ENCODE results near the gene ATXN7L1.
"Not testable (repeated sequence)": the region's sequence is repeated elsewhere in the genome, so short reads cannot be mapped to it uniquely, and the experiment has no call there.

ATXN7L1 gene

DNA sequence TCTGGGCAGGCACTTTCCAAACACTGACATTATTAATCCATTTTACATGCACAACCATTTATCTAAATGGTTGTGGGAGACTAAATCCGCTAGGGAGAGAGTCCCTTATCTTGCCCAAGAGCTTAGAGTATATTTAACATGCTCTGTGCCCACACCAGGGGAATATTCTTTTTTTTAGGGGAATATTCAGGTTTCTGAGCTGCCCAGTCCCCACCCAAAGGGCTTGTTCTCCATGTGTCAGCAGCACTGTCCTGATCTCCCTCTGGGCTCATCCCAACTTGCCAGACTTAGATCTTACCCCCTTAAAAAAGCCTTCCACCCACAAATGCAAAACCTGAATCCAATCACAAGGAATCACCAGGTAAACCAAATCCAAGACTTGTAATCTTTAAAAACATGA is 132.1 kb downstream of the ATXN7L1 start:
- no peak for DNase-seq (ENCODE audit: low read depth in 2 of 2)

DNA sequence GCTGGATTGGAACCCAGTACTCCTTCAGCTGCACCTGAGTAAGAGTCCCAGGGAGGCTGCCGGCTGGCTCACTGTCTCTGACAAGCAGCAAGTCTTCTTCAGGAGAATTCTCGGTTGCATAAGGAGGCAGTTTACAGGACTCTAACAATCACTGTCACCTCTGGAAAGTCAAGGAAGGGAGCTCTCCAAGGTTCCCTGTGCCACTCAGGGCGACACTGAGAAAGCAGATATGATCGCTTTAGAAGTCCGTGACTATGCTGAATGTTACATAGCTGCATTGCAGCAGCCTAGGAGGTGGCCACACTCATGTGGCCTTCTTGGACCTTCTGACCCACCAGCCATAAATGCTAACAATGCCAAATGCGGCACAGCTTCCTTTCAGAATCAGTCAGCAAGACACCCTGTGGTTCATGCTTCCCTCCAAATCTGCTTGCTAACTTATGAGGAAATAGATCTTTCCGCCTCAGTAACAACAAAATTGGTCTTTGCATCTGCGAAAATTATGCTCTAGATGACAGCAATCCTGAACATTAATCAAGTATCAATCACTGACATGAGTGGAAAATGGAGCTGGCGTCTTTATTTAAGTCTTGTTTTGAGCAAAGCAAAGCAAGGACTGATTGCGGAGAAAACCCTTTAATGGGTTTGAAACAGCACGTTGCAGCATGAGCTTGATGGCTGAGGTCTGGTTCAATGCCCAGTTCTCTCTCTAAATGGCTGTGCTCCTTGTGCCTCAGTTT is 132.9 kb downstream of the ATXN7L1 start:
- no peak for DNase-seq (ENCODE audit: low read depth in 2 of 2)

DNA sequence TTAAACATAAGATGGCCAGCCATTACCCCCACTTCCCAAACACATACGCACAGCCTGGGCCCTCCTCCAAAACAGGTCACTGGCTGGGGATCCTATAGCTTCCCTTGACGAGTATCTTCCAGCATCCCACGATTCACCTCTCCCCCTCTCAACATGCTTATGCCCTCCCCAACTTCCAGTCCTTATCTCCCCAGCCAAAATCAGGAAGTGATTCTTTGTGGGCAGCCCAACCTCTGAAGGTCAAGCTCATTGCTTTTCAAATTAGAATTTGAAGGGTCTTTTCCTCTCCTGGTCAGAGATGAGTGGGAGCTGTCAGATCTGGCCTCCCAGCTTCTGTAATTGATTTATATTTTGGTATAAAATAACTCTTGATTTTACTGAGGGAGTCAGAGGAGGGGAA is 133.6 kb downstream of the ATXN7L1 start:
- no peak for DNase-seq (ENCODE audit: low read depth in 2 of 2)

DNA sequence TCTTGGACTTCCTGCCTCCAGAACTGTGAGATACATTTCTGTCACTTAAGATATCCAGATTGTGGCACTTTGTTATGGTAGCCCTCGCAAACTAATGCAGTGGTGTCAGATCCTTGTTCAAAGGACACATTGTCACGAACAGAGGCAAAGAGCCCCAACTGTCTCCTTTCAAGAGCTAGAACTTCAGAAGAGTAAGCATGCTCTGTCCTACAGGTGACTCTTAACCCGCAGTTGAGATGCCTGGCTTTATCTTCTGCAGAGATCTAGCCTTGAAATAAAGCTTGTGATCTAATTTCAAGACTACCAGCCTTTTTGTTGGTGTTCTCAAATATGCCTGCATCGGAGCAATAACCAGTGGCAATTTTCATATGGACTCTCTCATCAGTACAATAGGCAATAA is 134.4 kb downstream of the ATXN7L1 start:
- DNase-seq (ENCODE audit: low read depth in 2 of 2) = no peak

DNA sequence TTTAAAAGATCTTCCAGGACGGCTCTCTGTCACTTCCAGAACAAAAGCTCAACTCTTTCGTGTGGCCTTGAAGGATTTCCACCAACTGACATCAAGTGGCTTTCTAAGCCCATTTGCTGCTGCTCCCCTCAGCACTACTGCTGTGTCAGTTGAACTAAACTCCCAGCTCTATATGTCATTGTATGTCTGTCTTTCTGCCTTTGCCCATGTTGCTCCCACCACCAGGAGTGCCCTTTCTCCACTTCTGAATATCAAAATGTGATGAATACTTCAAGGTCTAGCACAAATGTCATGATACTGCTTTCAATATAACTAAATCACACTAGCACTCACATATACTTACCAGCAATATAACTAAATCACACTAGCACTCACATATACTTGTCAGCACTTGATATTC is 138.3 kb downstream of the ATXN7L1 start:
- no peak for DNase-seq (ENCODE audit: low read depth in 2 of 2)

DNA sequence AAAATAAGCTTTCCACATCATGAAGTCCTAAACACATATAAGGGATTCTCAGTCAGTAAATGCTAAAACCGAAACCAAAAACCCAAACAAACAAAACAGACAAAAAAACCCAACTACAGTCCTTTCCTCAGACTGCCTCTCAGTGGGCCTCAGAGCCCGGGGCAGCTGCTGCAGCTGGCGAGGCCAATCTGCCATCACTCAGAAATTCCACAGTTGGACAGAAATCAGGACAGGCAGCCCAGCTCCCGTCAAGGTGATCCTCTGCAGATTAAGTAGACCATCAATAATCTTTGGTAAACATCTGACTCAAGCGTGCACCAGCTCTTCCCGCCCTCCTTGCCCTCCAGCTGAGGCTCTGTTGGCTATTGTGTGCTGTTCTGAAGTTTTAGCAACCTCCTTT is 142.2 kb downstream of the ATXN7L1 start:
- no peak for DNase-seq (ENCODE audit: low read depth in 2 of 2)

DNA sequence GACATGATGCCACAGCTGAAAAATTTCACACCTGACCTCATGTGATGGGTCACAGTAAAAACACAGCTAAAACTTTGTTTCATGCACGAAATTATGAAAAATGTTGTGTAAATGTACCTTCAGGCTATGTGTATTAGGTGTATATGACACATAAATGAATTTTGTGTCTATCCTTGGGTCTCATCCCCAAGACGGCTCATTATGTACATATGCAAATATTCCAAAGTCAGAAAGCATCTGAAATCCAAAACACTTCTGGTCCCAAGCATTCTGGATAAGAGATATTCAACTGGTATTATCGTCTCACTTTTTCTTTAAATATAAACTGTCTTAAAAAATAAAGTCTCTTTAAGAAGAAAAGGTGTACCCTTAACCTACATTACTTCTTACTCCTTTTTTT is 145.4 kb downstream of the ATXN7L1 start:
- no peak for DNase-seq (ENCODE audit: low read depth in 2 of 2)

DNA sequence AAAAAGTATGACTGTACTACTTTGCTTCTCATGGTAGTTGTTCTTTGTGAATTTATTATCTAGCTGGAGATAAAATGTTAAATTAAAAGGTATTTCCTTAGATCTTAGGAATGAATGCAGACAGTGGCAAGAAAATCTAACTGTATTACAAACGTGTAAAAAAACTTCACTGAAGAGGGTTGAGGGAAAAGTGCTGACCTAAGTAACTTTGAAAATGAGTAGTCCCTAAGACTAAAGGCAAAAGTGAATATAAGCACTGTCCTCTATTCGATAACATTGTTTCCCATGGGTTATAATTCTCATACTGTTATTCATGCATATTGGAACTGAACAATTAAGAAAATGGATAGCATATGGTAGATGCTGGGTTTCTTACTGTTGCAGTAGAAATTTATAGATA is 148.4 kb downstream of the ATXN7L1 start:
- DNase-seq (ENCODE audit: low read depth in 2 of 2) = no peak

DNA sequence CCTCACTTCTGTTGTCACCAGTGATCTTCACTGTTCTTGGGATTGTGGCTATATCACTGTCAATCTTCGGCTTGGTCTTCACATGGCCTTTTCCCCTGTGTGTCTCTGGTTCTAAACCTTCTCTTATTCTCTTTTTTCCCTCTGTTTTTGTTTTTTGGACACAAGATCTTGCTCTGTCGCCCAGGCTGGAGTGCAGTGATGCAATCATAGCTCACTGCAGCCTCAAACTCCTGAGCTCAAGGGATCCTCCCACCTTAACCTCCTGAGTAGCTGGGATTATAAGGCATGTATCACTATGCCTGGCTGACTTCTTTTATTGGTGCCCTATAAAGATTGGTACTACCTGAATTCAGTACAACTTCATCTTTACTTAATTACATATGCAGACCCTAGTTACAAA is 151.7 kb downstream of the ATXN7L1 start:
- DNase-seq (ENCODE audit: low read depth in 2 of 2) = no peak

DNA sequence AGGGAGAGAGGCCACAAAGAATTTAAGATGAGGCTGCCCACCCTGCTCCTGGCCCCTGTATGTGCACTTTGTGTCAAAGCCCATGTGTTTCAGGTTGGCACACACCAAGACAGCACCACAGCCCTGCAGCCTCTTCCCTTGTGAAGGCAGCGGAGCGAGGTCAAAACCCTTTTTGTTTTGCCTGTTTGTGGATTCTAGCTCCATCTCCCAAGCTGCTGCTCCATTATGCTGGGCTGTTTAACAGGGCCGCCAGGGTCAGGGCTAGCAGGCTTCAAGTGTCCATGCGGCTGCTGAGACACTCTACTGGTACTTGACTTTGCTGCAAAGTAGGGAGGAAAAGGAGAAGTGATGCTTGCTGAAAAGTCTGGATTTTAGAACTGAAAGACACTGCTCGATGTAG is 152.8 kb downstream of the ATXN7L1 start:
- DNase-seq (ENCODE audit: low read depth in 2 of 2) = no peak

DNA sequence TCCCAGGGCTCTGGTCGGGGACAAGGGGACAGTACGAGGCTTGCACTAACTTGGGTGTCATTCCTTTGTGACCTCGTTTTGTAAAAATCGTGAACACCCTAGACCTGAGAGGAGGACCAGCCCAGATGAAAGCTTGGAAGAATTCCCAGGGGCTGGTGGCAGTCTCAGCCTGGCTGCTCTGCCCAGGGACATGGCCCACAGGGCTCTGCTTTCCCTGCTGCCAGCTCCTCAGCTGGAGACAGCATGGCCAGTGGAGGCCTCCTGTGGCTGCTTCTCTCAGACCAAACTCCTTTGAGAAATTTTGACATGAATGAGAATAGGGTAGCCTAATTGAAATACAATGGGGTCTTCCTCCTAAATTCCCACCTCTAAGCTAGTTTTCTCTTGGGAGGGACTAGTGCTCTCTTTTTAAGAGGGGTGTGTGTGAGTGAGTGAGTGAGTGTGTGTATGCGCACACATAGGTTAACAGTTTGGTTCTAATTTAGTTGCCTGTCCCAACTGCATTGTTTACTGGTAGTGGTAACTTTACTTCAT is 154.8 kb downstream of the ATXN7L1 start:
- DNase-seq (ENCODE audit: low read depth in 2 of 2) = no peak

DNA sequence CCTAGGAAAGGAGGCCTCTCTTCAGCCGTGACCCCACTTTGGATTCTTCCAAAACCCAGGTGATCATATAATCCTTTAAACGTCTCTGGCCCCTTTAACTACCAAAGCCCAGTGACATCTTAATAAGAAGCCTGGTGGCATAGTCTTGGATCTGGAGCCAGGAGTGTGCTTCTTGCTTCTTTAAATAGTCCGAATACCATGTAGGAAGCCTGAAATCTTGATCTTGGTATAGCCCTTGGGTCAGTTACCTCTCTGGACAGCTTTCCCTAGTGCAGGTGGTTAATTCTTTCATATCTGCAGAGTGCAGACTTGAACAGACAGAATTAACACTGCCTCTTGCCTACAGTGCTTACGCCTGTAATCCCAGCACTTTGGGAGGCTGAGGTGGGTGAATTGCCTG is 156.5 kb downstream of the ATXN7L1 start:
- DNase-seq (ENCODE audit: low read depth in 2 of 2) = no peak

DNA sequence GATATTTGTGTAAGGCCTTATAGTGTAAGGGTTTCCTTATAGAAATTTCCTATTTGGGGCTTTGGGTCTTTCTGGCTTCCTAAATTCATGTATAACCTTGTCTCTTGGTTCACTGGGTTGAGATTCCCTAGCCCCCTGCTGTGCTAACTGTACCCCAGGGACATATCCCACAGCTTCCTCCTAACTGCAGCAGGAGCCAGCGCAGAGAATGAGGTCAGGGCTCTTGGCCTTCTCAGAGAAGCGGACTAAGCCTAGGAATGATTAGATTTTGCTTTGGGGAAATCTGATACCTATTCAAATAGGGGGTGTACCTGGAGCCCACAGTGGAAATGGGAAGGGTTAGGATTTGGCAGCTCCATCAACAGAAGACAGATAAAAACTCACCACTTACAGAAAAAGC is 157.0 kb downstream of the ATXN7L1 start:
- DNase-seq (ENCODE audit: low read depth in 2 of 2) = no peak

DNA sequence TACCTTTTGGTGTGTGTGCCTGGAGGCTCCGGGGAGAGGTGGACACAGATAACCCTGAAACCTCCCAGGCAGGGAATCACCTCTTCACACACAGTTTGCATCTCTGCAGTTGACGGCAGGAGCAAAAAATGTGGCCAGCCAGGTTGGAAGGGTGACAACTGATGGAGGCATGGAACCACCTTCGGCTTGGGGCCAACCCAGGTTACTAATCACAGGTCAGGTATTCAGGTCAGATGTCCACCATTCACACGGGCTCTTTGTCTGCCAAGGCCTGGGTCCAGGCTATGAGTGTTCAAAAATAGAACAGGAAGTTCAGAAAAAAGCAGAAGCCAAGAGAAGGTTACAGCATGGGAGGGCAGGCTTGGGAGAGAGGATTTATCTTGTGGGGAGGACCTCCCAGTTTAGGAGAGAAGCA is 157.9 kb downstream of the ATXN7L1 start:
- DNase-seq (ENCODE audit: low read depth in 2 of 2) = no peak

DNA sequence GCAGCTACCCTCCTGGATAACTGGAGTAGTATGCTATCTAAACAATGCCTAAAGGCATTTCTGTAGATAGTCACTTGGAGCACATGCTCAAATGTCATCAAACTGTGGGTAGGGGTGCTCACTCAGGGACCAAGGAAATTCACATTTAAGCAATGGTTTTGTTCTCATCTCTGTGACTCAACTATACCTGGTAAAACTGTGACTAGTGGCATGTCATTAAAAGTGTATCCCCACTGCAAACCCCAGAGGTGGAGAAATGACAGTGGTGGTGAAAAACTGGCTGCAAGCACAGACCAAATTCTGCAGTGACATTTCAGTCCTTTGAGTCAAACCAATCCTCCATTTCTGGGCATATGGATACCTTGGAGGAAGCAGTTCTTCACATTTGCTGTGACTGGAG is 160.9 kb downstream of the ATXN7L1 start:
- DNase-seq (ENCODE audit: low read depth in 2 of 2) = no peak

DNA sequence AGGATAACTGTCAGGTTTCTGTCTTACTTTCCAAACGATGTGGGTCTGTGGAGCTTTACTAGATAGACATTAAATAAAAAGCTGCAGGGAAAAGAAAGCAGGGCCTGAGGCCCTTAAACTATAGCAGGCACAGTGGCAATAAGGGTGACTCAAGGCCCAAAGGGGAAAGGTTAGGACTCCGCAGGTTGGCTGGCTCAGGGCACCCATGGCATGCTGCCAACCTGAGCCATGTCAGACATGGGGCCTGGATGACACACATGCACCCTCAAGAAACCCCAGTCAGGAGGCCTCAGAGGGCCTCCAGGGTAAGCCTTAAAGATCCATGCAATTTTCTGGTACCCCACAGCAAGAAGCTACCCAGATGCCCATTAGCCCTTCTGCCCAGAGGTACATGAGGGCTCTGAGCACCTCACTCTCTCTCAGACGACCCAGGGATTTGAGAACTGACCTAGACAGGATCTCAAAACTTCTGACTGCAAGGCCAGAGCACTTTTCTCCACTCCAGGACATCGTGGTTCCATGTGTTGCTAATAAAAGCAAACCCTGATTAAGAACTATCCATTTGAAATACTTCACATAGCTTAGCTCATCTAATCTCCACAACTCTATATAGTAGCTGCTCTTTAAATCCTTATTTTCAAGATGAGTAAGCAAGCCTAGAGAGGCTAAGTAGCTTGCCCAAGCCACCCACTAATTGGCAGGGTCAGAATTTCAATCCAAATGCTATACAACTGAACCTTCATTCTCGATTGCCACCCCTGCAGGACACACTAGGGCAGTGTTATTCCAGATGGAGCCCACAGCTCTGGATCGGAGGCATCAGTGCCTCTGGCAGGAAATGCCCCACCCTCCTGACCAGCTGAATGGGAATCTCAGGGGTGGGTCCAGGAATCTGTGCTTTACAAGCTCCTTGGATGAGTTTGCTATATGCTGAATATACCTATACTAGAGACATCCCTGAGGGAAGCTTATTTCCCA is 162.6 kb downstream of the ATXN7L1 start:
- no peak for DNase-seq (ENCODE audit: low read depth in 2 of 2)

DNA sequence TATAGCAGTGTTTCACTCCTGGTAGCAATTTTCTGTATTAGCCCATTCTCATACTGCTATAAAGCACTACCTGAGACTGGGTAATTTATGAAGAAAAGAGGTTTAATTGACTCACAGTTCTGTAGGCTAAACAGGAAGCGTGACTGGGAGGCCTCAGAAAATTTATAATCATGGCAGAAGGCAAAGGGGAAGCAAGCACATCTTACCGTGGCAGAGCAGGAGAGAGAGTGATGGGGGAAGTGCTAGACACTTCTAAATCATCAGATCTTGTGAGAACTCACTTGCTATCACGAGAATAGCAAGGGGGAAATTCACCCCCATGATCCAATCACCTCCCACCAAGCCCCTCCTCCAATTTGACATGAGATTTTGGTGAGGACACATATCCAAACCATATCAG is 163.5 kb downstream of the ATXN7L1 start:
- no peak for DNase-seq (ENCODE audit: low read depth in 2 of 2)

DNA sequence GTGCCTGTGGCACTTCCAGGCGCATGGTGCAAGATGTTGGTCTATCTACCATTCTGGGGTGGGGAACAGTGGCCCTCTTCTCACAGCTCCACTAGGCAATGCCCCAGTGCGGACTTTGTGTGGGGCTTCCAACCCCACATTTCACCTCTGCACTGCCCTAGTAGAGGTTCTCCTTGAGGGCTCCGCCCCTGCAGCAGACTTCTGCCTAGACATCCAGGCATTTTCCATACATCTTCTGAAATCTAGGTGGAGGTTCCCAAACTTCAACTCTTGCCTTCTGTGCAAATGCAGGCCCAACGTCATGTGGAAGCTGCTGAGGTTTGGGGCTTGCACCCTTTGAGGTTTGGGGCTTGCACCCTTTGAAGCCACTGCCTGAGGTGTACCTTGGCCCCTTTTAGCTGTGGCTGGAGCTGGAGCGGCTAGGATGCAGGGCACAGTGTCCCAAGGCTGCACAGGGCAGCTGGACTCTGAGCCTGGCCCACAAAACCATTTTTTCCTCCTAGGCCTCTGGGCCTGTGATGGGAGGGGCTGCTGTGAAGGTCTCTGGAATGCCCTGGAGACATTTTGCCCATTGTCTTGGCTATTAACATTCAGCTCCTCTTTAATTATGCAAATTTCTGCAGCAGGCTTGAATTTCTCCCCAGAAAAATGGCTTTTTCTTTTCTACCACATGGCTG is 164.5 kb downstream of the ATXN7L1 start:
- no peak for DNase-seq (ENCODE audit: low read depth in 2 of 2)

DNA sequence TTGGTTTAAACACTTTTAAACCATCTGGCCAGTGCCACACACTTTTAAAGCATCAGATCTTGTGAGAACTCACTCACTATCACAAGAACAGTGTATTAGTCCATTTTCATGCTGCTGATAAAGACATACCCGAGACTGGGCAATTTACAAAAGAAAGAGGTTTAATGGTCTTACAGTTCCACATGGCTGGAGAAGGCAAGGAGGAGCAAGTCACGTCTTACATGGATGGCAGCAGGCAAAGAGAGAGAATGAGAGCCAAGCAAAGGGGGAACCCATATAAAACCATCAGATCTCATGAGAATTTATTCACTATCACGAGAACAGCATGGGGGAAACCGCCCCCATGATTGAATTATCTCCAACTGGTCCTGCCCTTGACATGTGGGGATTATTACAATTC is 165.7 kb downstream of the ATXN7L1 start:
- DNase-seq (ENCODE audit: low read depth in 2 of 2) = not testable (repeated sequence)

DNA sequence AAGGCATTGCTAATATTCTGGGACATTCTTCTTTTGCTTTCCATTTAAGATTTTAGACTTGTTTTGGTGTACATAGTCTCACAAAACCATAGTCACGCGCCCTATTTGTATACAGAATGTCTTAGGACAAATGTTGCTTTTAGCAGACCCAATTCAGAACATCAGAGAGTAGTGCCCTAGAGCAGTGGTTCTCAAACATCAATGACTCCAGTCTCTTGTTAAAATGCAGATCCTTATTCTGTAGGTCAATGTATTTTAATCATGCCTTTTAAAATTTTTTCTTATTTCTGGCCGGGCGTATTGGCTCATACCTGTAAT is 167.7 kb downstream of the ATXN7L1 start:
- DNase-seq (ENCODE audit: low read depth in 2 of 2) = no peak

DNA sequence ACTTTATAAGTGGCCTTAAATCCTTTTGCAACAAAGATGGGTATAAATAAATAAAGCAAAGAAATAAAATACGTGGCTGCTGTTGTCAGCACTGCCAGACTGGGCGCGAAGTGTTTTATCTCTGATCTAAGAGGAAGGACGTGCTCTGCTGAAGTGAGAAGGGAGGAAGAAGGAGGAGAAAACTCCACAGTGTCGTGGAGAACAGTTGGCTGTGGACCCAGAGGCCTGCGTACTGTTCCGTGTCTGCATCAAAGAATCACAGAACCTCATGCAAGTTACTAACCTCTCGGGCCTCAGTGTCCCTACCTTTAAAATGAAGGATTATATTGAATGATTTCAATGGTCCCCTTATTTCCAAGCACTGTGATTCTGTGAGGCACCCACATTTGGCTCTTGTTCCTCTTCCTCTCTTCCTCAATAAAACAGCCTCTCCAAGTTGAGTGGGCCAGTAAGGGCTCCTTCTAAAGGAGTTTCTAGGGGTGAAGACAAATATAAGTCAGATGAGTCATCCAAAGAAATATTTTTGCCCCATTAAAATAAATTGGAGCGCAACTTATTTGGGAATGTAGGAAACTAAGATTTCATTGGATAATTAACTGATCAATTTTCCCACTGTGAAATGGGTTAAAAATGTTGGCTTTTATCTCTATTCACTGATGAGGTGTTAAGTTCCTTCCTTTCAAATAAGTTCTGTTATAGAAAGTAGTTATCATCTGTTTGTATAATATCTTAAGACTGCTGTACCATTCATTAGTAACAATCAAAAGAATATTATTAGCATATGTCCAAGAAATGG is 168.2 kb downstream of the ATXN7L1 start:
- DNase-seq (ENCODE audit: low read depth in 2 of 2) = no peak

DNA sequence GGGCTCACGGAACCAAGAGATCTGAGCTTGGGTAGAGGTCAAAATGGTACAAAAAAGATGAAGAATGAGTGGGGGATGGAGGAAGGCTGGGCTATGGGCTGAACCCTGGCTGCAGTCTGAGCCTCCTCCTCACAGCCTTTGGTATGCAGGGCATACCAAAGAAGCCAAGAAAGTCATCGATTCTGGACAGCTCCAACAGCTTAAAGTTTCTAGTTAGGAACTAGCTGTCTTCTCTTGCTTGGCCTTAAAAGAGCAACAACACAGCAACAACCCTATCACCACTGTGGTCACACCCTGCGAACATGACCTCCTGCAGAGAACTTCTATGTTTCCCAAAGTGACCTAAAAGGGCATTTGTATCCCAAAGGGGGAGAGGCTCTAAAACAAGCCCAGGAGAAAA is 169.0 kb downstream of the ATXN7L1 start:
- no peak for DNase-seq (ENCODE audit: low read depth in 2 of 2)
